SK-N-SH (cell line): ENCODE results near the gene GRK3. TPM values are rescaled to one million over a fixed set of nuclear protein-coding genes. Genes with fewer than 3 reads are reported as not detected.

ENCODE experiments used
- CTCF ChIA-PET: fragments of 300-600, 350-600 bp; formaldehyde crosslinking; extraction: SDS; loops from one replicate; lab custom pipeline; 2021; lab: Yijun Ruan, JAX
- POLR2A ChIA-PET: fragments of 350-600 bp; sonication (Branson Sonifier 250); formaldehyde crosslinking; extraction: SDS; loops from one replicate; lab custom pipeline; 2020; ENCODE audit warnings: antibody characterized with exemption, inconsistent platforms; lab: Yijun Ruan, JAX
- DNase-seq: peaks from one replicate; pipeline ENCODE4 v3.0.0; 2012
- H2AFZ ChIP-seq: fragments of 200-600 bp; sonication (generic); 2 replicates; pipeline ENCODE4 v1.8.1; 2016; ENCODE audit warnings: antibody characterized with exemption, mild to moderate bottlenecking, low read depth
- H3F3A ChIP-seq: fragments of 200-600 bp; sonication (generic); replicated peaks from 2 replicates; pipeline ENCODE3; 2016; ENCODE audit warnings: antibody characterized with exemption, mild to moderate bottlenecking; ENCODE audit not compliant: insufficient read depth
- H3K27ac ChIP-seq, 2 experiments: fragments of 200-500 bp in 1 of 2; fragments of 200-600 bp in 1 of 2; sonication (Bioruptor generic) in 1 of 2; sonication (generic), shearing (Covaris generic) in 1 of 2; 2 replicates each; pipeline versions ENCODE4 v1.5.1 to v1.6.1; 2014 to 2016; ENCODE audit warnings: low read depth in 2 of 2, inconsistent platforms in 1 of 2, low read length in 1 of 2, mild to moderate bottlenecking in 1 of 2, mixed read lengths in 1 of 2
- H3K27me3 ChIP-seq: fragments of 200-600 bp; sonication (generic), shearing (Covaris generic); 2 replicates; pipeline ENCODE4 v1.6.1; 2016; ENCODE audit warnings: mixed run types; ENCODE audit not compliant: insufficient read depth
- H3K36me3 ChIP-seq, 2 experiments: fragments of 200-500 bp in 1 of 2; fragments of 200-600 bp in 1 of 2; sonication (Bioruptor generic) in 1 of 2; sonication (generic) in 1 of 2; replicated peaks in 1 of 2; 2 replicates each; pipeline versions ENCODE3 to v1.5.1; 2014 to 2016; ENCODE audit warnings: low read length in 1 of 2, mild to moderate bottlenecking in 1 of 2; ENCODE audit not compliant: insufficient read depth in 2 of 2, control insufficient read depth in 1 of 2
- H3K4me1 ChIP-seq, 2 experiments: fragments of 200-500 bp in 1 of 2; fragments of 200-600 bp in 1 of 2; sonication (Bioruptor generic) in 1 of 2; sonication (generic), shearing (Covaris generic) in 1 of 2; 2 replicates each; pipeline versions ENCODE4 v1.5.1 to v1.6.1; 2014 to 2016; ENCODE audit warnings: low read depth in 1 of 2, low read length in 1 of 2, mixed run types in 1 of 2; ENCODE audit not compliant: insufficient read depth in 2 of 2, control insufficient read depth in 1 of 2
- H3K4me2 ChIP-seq: fragments of 200-600 bp; sonication (generic), shearing (Covaris generic); 2 replicates; pipeline ENCODE4 v1.6.1; 2017; ENCODE audit warnings: mixed run types
- H3K4me3 ChIP-seq, 2 experiments: fragments of 200-500 bp in 1 of 2; fragments of 200-600 bp in 1 of 2; sonication (Bioruptor generic) in 1 of 2; sonication (generic), shearing (Covaris generic) in 1 of 2; 2 replicates each; pipeline versions ENCODE4 v1.5.1 to v1.8.1; 2014 to 2016; ENCODE audit warnings: low read depth in 2 of 2, inconsistent platforms in 1 of 2, low read length in 1 of 2, mild to moderate bottlenecking in 1 of 2, mixed read lengths in 1 of 2, moderate library complexity in 1 of 2
- H3K79me2 ChIP-seq: fragments of 200-600 bp; sonication (generic); 2 replicates; pipeline ENCODE4 v1.8.1; 2017; ENCODE audit warnings: mild to moderate bottlenecking; ENCODE audit not compliant: insufficient read depth
- H3K9ac ChIP-seq: fragments of 200-600 bp; sonication (generic); 2 replicates; pipeline ENCODE4 v1.6.1; 2017; ENCODE audit warnings: mixed run types
- H3K9me2 ChIP-seq: fragments of 200-600 bp; sonication (generic); 2 replicates; pipeline ENCODE4 v1.6.1; 2017; ENCODE audit warnings: mixed run types
- H3K9me3 ChIP-seq: fragments of 200-600 bp; sonication (generic); 2 replicates; pipeline ENCODE4 v1.6.1; 2017; ENCODE audit warnings: mixed run types, mild to moderate bottlenecking, moderate library complexity
- H4K20me1 ChIP-seq: fragments of 200-600 bp; sonication (generic); 2 replicates; pipeline ENCODE4 v1.6.1; 2017; ENCODE audit warnings: mild to moderate bottlenecking, mixed run types; ENCODE audit not compliant: insufficient read depth
- CHD2 ChIP-seq: fragments of 150-350 bp; IDR thresholded peaks from 2 replicates; pipeline ENCODE4 v1.6.1; 2018; ENCODE audit warnings: low read length; ENCODE audit not compliant: partially characterized antibody
- CTCF ChIP-seq: fragments of 200-600 bp; sonication (generic); IDR thresholded peaks from 2 replicates; pipeline ENCODE4 v1.6.1; 2017; ENCODE audit warnings: antibody characterized with exemption, mild to moderate bottlenecking, moderate library complexity
- GABPA ChIP-seq: IDR thresholded peaks from 2 replicates; pipeline ENCODE4 v1.4.0; 2012; ENCODE audit warnings: low read depth, mild to moderate bottlenecking
- GATA2 ChIP-seq: sonication (generic); formaldehyde crosslinking; IDR thresholded peaks from 2 replicates; pipeline ENCODE4 v1.5.0; 2020; ENCODE audit warnings: mild to moderate bottlenecking, missing genetic modification reagents
- MEF2A ChIP-seq: IDR thresholded peaks from 2 replicates; pipeline ENCODE4 v1.4.0; 2012; ENCODE audit warnings: low read depth, borderline replicate concordance
- MXI1 ChIP-seq: IDR thresholded peaks from 2 replicates; pipeline ENCODE4 v1.6.1; 2012; ENCODE audit warnings: mild to moderate bottlenecking, low read depth, low read length, improper control_type of control experiment
- RAD21 ChIP-seq: IDR thresholded peaks from 2 replicates; pipeline ENCODE4 v1.6.1; 2012; ENCODE audit warnings: mild to moderate bottlenecking, low read length
- RCOR1 ChIP-seq: fragments of 150-350 bp; IDR thresholded peaks from 2 replicates; pipeline ENCODE4 v1.6.1; 2017; ENCODE audit warnings: antibody characterized with exemption, low read length
- TAF1 ChIP-seq: IDR thresholded peaks from 2 replicates; pipeline ENCODE4 v1.6.1; 2012; ENCODE audit warnings: low read depth, mild to moderate bottlenecking, low read length, moderate library complexity, borderline replicate concordance
- USF1 ChIP-seq: IDR thresholded peaks from 2 replicates; pipeline ENCODE4 v1.4.0; 2012; ENCODE audit warnings: low read depth, borderline replicate concordance
- YY1 ChIP-seq: IDR thresholded peaks from 2 replicates; pipeline ENCODE4 v1.4.0; 2012; ENCODE audit warnings: low read depth, mild to moderate bottlenecking
- WGBS: methylation state at CpG from one replicate; pipeline ENCODE4 v1.1.6; 2017; ENCODE audit warnings: low lambda C conversion rate; 5-methylcytosine and 5-hydroxymethylcytosine counted together
- polyA plus RNA-seq, 3 experiments: library from polyadenylated mRNA; depleted of rRNA; stranded (reverse); fragments of >200 nt; gene quantifications; 2 replicates each; pipeline ENCODE4 v1.2.3, GENCODE V29; 2012
- TF ChIP-seq, protein P1 (sequence below): IDR thresholded peaks from 2 replicates; pipeline ENCODE4 v1.4.0; 2012; ENCODE audit warnings: low read depth
- TF ChIP-seq, protein P2 (sequence below): fragments of 150-350 bp; IDR thresholded peaks from 2 replicates; pipeline ENCODE4 v1.6.1; 2017; ENCODE audit warnings: antibody characterized with exemption, low read length, low read depth, borderline replicate concordance
- TF ChIP-seq, protein P3 (sequence below): IDR thresholded peaks from 2 replicates; pipeline ENCODE4 v1.4.0; 2012; ENCODE audit warnings: low read depth, borderline replicate concordance
- TF ChIP-seq, protein P4 (sequence below): IDR thresholded peaks from 2 replicates; pipeline ENCODE4; 2012

The GRK3 gene
- polyA plus RNA-seq, 1 of the 3 experiments (the other 2 are of a cell fraction): 1.3 TPM

DNA sequence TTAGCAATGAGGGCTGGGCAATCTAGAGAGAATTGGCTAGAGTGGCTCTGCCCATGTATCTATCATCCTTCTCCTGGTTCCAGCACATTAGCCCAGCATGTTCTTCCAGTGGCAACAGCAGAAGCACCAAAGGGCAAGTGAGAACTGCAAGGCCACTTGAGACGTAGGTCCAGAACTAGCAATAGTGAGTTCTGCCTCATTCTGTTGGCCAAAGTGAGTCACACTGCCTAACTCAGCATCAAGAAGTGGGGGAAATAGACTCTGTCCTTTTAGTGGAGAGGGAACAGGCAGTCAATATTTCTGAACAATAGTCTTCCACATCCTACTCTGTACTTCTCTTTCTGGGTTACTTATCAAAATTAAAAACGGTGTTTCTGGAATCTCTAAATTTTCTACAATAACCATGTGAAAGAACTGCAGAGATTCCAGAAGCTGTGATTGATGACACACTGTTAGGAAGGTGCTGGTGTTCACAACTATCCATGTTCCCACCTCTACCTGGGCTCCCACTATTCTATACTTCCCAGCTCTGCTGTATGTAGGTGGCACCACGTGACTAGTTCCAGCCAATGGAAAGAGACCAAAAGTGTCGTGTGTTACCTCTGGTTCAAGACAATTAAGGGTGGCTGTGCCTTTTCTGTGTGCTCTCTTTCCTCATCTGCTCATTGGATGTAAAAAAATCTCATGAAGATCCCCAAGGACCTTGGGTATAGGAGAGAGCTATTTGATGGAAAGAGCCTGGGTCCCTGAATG lies 23.4 kb upstream of the GRK3 start:
- no peak for TF ChIP-seq MXI1
- no peak for TF ChIP-seq RAD21
- TF ChIP-seq GABPA: no peak
- no peak for TF ChIP-seq USF1
- TF ChIP-seq GATA2 (CRISPR knock-in tag): no peak
- TF ChIP-seq MEF2A: no peak
- WGBS: 49% methylated on average over 4 of the region's 4 CpGs
- Histone ChIP-seq H3K9me2 (no peaks in the 10 kb centered on the region), H3K36me3 (no peaks in the 10 kb centered on the region), H3K9me3 (no peaks in the 10 kb centered on the region), H3K27ac (no peak overlapping the region), H3K4me2 (no peak overlapping the region), H2AFZ (no peak overlapping the region), H4K20me1 (no peaks in the 10 kb centered on the region), H3K79me2 (no peaks in the 10 kb centered on the region), H3K9ac (no peak overlapping the region), H3K27me3 (no peaks in the 10 kb centered on the region), H3K4me1 (no peaks in the 10 kb centered on the region; a peak in 2 of 4 replicates), H3K4me3 (no peak overlapping the region), H3F3A (peaks cover 12% of the 10 kb centered on the region)
- DNase-seq: no peak
- ChIA-PET POLR2A (no interaction called here), CTCF (interaction anchor here (1.4 to 4.3 kb wide), 2 partner anchors 79 to 160 kb away, joined by 3 to 41 read pairs; no protein-coding TSS in a partner anchor)

GRCh38 chr22:25542191-25542590 lies 22.3 kb upstream of the GRK3 start:
- Histone ChIP-seq H3K9me2 (no peaks in the 10 kb centered on the region), H3K9me3 (no peaks in the 10 kb centered on the region), H3K9ac (no peak overlapping the region), H3K79me2 (no peaks in the 10 kb centered on the region), H3F3A (peaks cover 17% of the 10 kb centered on the region), H2AFZ (no peak overlapping the region)
- 42% methylated on average over 1 of the region's 1 CpG for WGBS
- TF ChIP-seq, protein P1, sequence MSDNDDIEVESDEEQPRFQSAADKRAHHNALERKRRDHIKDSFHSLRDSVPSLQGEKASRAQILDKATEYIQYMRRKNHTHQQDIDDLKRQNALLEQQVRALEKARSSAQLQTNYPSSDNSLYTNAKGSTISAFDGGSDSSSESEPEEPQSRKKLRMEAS: no peak
- TF ChIP-seq YY1: no peak
- TF ChIP-seq, protein P2, sequence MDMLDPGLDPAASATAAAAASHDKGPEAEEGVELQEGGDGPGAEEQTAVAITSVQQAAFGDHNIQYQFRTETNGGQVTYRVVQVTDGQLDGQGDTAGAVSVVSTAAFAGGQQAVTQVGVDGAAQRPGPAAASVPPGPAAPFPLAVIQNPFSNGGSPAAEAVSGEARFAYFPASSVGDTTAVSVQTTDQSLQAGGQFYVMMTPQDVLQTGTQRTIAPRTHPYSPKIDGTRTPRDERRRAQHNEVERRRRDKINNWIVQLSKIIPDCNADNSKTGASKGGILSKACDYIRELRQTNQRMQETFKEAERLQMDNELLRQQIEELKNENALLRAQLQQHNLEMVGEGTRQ: no peak
- no peak for TF ChIP-seq RCOR1
- TF ChIP-seq, protein P3, sequence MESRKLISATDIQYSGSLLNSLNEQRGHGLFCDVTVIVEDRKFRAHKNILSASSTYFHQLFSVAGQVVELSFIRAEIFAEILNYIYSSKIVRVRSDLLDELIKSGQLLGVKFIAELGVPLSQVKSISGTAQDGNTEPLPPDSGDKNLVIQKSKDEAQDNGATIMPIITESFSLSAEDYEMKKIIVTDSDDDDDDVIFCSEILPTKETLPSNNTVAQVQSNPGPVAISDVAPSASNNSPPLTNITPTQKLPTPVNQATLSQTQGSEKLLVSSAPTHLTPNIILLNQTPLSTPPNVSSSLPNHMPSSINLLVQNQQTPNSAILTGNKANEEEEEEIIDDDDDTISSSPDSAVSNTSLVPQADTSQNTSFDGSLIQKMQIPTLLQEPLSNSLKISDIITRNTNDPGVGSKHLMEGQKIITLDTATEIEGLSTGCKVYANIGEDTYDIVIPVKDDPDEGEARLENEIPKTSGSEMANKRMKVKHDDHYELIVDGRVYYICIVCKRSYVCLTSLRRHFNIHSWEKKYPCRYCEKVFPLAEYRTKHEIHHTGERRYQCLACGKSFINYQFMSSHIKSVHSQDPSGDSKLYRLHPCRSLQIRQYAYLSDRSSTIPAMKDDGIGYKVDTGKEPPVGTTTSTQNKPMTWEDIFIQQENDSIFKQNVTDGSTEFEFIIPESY: no peak
- TF ChIP-seq MEF2A: no peak
- no peak for TF ChIP-seq CTCF
- TF ChIP-seq, protein P4, sequence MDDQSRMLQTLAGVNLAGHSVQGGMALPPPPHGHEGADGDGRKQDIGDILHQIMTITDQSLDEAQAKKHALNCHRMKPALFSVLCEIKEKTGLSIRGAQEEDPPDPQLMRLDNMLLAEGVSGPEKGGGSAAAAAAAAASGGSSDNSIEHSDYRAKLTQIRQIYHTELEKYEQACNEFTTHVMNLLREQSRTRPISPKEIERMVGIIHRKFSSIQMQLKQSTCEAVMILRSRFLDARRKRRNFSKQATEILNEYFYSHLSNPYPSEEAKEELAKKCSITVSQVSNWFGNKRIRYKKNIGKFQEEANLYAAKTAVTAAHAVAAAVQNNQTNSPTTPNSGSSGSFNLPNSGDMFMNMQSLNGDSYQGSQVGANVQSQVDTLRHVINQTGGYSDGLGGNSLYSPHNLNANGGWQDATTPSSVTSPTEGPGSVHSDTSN: no peak
- no peak for TF ChIP-seq TAF1
- TF ChIP-seq GABPA: no peak
- TF ChIP-seq CHD2: no peak
- TF ChIP-seq, all 33 proteins: peak for 0
- Histone ChIP-seq H4K20me1 (no peaks in the 10 kb centered on the region), H3K4me2 (no peak overlapping the region), H3K27ac (no peak overlapping the region), H3K36me3 (no peaks in the 10 kb centered on the region), H3K4me1 (no peaks in the 10 kb centered on the region; a peak in 2 of 4 replicates), H3K4me3 (no peak overlapping the region), H3K27me3 (no peaks in the 10 kb centered on the region)
- ChIA-PET CTCF (interaction anchor here (1.4 to 4.3 kb wide), 2 partner anchors 80 to 159 kb away, joined by 3 to 41 read pairs; no protein-coding TSS in a partner anchor), POLR2A (no interaction called here)
- DNase-seq: no peak
